HG03064 (cell line): ENCODE data around the gene AHCY.
"Not testable (repeated sequence)": the region's sequence is repeated elsewhere in the genome, so short reads cannot be mapped to it uniquely, and the experiment has no call there.

Source experiments
- ATAC-seq: cut with Tn5 transposase; IDR thresholded peaks from one replicate; pipeline ENCODE4 v1.9.1; 2021; ENCODE audit warnings: low read depth; ENCODE audit not compliant: unreplicated experiment

Gene AHCY

DNA sequence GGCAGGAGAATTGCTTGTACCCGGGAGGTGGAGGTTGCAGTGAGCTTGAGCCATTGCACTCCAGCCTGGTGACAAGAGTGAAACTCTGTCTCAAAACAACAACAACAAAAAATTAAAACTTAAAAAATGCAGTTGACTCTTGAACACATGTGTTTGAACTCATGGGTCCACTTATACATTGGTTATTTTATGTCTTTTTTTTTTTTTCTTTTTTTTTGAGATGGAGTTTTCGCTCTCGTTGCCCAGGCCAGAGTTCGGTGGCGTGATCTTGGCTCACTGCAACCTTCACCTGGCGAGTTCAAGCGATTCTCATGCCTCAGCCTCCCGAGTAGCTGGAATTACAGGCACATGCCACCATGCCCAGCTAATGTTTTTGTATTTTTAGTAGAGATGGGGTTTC lies 39.7 kb downstream of the AHCY start:
- not testable (repeated sequence) for ATAC-seq

DNA sequence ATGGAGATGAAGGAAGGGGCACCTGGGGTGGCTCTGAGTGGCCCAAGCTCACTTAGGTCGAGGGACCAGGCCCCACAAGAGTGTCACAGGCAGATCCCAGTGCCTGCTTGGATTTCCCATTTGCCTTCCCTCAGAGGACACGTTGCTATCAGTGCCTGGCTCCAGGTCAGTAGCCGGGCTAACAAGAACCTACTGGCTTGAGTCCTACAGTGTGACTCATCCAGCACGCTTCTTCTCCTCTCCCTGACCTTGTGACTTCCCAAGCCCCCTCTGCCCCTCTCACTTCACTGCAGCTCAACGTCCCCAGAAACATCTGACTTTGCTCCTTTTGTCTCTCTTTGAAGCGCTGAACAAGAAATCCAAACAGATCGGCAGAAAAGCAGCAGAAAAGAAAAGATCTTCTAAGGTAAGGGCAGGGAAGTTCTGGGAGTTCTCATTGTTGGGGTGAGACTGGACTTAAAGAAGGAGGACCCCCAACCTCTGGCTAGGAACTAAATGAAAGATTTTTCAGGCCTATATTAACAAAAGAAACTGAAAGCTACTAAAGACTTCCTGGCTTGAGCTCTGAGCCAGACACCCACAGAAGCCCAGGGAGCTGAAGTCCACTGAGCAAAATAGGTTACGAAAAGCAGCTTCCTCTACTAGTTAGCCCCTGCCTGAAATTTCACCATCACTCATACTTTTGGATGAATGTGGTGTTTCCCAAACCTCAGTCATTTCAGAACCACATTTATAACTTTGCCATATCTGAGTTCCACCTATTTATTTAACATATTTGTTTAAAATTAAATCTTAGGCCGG lies 40.5 kb downstream of the AHCY start:
- ATAC-seq: no peak

DNA sequence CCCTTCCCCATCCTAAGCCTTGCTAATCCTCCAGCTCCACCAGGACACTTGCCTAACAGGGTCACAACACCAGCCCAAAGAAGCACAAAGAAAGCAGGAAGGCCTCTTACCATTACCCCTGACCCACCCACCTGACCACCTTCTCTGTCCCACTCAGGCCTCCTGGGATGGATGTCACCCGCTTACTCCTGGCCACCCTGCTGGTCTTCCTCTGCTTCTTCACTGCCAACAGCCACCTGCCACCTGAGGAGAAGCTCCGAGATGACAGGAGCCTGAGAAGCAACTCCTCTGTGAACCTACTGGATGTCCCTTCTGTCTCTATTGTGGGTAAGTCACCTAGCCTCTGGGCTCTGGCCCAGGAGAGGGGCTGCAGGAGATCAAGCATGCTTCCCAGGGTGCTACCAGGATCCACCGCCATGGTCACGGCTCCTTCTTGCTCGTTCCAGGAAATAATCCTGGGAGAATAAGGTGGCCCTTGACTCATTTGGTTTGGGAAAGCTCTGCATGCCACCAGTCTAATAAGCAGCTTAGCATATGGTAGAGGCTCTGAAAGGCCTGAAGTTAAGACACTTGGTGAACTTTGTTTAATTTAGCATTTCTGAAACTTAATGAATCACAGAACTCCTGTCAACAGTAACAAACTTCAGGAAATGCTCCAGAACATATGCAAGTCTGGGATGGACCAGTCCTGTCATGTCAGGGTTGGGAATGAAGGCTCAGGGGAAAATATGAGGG lies 42.8 kb downstream of the AHCY start:
- no peak for ATAC-seq

DNA sequence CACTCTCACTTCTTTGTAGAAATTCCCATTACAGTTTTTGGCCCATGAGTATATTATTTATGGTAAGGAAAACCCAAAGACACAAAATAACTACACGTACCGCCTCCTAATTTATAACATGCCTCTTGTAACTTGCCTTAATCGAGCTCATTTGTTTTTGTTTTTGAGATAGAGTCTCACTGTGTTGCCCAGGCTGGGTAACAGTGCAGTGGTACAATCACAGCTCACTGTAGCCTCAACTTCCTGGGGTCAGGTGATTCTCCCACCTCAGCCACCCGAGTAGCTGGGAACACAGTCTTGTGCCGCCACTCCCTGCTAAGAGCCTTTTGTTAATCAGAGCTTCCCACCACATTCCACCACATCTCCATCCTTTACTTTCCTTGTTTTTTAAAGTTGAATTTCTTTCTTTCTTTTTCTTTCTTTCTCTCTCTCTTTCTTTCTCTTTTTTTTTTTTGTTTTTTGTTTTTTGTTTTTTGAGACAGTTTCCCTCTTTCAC lies 46.5 kb downstream of the AHCY start:
- ATAC-seq: no peak

DNA sequence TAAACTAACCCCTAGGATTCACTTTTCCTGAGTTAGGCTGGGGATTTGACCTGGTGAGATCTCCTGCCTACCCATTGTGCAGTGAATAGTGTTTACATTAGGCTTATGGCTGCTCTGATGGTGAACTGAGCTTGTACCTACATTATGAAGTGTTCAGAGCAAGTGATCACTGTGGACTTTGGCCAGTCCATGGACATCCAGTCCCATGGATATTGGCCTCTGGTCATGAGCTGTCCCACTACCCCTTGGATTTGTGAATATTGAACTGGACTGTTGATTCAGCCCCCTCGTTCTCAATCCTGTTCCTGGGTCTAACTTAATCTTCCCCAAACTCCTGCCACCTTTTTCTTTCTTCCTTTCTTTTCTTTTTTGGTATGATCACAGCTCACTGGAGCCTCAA lies 48.2 kb downstream of the AHCY start:
- no peak for ATAC-seq

DNA sequence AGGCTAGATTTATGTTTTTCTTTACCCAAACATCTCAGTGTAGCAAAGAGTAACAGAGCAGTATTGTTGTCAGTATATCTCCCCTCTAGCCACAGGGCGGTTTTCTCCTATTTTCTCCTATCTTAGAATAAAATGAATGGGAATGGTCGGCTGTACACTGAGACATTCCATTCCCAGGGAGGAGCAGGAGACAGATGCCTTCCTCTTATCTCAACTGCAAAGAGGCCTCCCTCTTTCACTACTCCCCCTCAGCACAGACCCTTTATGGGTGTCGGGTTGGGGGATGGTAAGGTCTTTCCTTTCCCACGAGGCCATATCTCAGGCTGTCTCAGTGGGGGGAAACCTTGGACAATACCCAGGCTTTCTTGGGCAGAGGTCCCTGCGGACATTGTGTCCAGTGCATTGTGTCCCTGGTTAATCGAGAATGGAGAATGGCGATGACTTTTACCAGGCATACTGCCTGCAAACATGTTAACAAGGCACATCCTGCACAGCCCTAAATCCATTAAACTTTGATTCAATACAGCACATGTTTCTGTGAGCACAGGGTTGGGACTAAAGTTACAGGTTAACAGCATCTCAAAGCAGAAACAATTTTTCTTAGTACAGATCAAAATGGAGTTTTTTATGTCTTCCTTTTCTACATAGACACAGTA lies 50.6 kb downstream of the AHCY start:
- not testable (repeated sequence) for ATAC-seq

DNA sequence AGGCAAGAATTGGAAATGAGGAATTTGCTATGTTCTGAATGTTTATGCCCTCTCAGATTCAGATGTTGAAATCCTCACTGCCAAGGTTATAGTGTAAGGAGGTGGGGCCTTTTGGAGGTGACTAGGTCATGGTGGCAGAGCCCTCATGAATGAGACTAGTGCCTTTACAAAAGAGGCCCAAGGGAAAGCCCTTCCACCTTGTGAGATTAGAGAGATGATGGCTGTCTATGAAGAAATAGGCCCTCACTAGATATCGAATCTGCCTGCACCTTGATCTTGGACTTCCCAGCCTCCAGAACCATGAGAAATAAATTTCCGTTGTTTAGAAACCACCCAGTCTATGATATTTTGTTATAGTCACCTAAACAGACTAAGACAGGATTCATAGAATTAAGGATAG lies 51.5 kb downstream of the AHCY start:
- ATAC-seq: no peak

DNA sequence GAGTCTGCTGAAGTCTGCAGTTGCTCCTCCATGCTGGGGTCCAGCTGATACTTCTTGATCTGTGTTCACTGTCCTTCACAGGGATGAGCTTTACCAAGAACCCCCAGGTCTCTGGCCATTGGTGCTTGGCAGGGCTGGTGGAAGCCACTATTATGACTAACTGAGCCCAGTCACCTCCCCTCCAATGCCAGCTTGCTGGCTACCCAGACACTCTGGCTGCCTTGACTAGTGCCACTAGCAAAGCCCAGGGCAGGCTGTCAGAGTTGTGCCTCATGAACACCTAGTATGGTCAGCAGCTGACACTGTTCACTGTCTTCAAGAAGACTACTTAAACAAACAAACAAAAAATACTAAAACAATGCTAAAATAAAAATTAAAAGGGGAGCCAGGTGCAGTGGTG lies 53.1 kb downstream of the AHCY start:
- no peak for ATAC-seq

DNA sequence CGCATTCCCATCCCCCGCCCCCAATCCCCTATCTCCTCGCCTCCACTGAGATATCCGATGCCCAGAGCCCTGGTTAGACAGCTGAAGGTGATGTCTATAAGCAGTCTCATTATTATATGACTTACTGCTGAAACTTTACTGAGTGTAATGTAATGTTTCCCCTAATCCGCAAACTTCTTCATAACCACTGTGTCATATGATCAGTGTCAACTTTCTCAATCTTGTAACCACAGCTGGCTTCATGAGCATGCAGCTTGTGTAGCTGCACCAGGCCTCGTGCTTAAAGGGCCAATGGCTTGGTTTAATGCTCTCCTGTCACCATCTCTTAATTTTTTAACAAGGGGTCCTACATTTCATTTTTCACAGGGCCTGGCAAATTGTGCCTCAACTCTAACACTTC lies 53.9 kb downstream of the AHCY start:
- no peak for ATAC-seq

DNA sequence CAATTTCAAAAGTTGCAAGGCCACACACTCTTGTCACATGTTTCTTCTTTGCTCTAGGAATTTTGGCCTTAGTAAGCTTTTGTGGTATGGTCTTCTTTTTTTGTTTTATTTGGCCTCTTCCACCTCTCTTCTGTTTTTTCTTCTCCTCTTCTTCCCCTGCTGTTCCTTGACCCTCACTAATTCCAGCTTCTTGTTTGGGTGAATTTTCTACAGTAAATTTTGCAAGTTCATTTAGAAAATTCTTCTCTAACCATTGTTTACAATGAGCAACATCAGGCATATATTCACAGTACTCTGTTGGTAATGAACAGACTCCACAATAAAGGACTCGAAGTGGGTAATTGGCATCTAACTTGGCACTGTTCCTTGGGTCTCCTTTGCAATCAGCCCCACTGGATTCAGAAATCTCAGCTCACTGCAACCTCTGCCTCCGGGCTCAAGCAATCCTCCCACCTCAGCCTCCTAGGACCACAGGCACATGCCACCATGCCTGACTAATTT lies 57.0 kb downstream of the AHCY start:
- no peak for ATAC-seq

DNA sequence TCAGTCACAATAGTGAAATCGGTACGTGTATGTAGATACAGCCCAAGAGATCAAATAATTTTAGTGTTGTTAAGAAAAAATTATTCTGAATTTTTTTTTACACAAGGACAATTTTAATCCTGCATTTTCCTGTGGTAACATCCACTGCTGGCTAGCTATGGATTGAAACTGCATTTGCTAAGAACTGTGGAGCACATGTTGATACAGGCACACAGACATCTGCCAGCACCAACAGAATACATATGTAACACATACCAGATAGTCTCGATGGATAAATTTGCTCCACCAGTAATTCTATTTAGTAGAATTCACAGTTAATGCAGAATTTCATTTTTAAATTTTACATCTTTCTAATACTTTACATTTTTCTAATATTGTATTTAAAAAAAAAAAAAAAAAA lies 59.8 kb downstream of the AHCY start:
- no peak for ATAC-seq

DNA sequence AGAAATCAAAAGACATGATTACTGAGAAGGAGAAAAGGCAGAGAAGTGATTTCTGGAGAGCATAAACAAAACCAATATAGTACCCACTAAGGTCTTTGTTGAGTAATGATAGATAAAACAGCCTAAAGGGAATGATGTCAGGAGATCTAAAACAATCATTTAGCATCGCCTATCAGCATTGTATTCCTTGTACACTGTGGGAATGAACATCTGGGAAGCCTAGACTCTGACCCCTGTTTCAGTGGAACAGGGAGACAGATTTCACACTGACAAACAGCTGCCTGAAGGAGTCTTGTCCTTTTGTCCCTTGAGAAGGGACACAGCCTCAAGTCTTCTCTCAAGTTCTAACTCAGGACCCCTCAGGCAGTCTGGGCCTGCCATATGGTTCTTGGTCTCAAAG lies 60.3 kb downstream of the AHCY start:
- no peak for ATAC-seq

DNA sequence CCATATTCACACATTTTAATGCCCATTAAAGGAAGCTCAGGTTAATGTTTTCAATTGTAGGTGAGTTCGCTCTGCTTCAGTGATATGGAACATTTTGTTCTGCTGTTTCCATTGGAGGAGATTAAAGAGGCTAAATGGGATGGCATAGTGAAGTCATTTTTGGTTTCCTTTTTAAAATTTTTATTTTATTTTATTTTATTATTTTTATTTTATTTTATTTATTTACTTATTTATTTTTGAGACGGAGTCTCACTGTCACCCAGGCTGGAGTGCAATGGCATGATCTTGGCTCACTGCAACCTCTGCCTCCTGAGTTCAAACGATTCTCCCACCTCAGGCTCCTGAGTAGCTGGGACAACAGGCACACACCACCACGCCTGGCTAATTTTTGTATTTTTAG lies 61.1 kb downstream of the AHCY start:
- not testable (repeated sequence) for ATAC-seq

DNA sequence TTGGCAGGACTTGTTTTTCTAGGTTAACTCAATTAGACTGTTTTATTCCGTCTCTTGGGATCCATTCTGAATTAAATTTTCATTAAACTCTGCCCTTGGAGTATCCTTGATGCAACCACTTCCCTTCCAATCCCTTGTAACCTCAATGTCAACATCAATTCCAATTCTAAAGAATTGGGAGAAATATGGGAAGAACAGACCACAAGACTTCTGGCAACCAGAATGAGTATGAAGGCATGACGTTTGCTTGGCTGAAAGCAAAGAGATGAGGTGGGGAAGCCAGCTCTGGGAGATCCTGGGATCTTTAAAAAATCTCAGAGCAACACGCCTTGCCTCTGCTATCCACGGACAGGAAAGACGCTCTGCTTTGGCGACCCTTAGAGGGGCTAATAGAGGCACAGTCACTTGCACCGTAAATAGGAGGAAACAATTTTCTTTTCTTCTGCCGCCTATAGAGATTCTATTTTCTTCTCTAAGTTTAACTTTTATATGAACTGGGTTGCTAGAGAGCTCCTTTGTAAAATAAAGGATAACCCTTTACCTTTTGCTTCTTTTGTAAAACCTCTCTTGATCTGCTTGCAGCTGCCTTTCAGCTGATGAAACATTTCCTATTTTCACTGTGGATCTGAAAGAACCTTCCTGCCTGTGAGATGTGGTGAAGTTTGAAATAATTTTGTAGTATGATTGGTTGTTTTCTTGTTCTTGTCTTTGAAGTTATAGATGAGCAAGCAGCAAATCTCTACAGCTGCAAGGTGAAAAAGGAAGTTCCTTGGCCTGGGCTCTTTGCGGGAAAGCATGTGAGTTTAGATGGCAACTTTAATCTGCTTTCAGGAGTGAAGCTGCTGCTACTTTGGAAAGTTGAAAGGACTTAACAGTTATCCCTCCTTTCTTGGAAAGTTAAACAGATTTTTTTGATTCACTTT lies 62.2 kb downstream of the AHCY start, which contains the start of gene ASIP:
Gene ASIP (plus strand): TSS at position 731 of the 923 bp plus-strand sequence. CDS start 18,952 bp downstream, outside the sequence.
- no peak for ATAC-seq

DNA sequence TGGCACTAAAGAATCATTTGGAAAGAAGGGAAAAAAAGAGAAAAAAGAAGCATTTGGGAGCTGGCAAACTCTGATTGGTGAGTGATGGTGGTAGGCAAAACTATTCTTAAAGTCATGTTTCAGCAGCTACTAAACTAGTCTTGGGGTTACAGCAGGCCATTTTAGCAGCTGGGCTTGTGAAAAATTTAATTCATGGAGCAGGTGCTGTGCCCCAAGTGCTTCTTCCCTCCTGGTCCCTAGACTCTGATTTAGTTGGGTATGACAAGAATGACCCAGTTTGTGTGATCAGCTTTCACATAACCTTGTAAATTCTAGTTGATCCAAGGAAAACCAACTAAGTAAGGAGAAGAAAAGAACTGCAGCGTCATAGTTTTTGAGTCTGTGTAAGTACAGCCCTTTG lies 63.0 kb downstream of the AHCY start:
- ATAC-seq: no peak

DNA sequence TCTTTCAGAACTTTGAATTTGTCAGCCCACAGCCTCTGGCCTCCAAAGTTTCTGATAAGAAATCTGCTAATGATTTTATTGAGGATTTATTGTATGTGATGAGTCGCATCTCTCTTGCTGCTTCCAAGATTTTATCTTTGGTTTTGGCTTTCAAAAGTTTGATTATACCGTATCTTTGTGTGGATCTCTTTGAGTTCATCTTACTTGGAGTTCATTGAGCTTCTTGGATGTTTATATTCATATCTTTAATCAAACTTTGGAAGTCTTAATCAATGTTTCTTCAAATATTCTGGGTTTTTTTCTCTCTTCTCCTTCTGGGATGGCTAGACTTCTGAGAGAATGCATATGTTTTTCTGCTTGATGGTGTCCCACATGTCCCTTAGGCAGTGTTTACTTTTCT lies 65.2 kb downstream of the AHCY start:
- ATAC-seq: no peak

DNA sequence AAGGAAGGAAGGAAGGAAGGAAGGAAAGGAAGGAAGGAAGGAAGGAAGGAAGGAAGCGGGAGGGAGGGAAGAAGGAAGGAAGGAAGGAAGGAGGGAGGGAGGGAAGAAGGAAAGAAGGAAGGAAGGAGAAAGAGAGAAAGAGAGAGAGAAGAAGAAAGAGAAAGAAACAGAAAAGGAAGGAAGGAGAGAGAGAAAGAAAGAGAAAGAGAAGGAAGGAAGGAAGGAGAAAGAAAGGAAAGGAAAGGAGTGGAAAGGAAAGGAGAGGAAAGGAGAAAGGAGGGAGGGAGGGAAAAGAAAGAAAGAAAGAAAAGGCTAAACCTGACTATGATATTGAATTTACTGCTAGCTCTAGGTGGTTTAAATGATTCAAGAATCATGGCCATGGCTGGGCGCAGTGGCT lies 67.3 kb downstream of the AHCY start:
- no peak for ATAC-seq

DNA sequence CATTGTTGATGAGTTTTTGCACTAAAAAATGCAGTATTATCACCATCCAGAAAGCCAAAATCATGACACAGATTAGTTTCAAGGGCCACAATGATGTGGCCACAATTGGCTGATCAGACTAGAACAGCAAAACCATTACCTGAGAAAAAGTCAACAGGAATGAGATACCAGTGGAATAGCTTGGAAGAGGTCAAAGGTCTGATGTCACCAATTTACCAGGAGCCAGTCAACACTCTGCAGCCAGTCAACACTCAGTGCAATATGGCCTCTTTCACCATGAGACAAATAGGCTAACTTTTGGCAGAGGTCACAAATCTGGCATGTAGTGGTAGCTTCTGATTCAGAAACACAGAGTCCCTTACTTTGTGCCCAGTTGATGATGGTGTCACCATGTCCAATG lies 69.5 kb downstream of the AHCY start:
- no peak for ATAC-seq

DNA sequence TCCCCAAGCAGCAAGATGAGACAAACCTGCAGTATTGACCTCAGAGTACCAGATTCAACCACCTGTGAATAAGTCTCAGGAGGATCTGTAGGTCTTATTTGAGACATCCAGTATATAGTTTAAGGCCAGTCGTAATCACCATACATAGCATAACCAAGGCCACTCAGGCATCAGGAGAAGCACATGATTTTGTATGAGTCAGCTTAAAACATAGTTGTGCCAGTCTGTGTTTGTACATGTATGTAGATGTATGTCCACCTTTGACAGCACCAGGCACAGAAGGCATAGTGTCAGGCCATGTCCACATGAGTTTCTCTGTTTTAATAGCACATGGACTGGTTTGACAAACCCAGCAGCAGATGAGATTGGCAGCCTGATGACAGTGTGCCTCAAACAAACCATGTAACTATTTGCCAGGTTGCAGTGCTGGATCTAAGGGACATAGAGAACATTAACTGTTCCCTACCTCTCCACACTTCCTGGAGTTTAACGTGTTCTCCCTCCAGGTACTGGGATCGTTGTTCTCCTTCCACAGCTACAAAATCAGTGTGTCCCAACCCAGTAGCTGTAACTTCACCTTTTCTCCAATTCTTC lies 70.6 kb downstream of the AHCY start:
- ATAC-seq: no peak

DNA sequence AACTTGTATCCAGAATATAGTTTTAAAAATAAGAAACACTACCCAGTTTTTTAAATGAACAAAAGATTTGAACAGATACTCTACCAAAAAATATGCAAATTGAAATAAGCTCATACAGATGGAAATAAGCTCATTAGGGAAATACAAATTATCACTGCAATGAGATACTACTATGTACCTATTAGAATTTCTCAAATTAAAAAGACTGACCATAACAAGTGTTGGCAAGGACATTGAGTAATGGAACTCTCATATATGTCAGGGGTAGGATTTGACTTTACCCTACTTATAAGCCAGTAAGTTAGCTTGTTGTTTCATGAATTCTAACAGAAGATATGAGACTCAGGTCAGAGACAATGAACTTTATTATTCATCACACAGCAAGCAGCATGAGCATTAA lies 71.5 kb downstream of the AHCY start:
- no peak for ATAC-seq
